NT2/D1 (cell line): ENCODE data around the gene NCAM2.

Source experiments
- SUZ12 ChIP-seq: IDR thresholded peaks from 2 replicates; pipeline ENCODE4 v1.6.1; 2011; ENCODE audit not compliant: insufficient read length, insufficient read depth; ENCODE audit errors: extremely low read depth
- YY1 ChIP-seq: IDR thresholded peaks from 2 replicates; pipeline ENCODE4 v1.6.1; 2011; ENCODE audit not compliant: insufficient read length, insufficient read depth
- ZNF274 ChIP-seq: IDR thresholded peaks from 2 replicates; pipeline ENCODE4 v1.6.1; 2011; ENCODE audit warnings: mild to moderate bottlenecking, low read depth, low read length

DNA sequence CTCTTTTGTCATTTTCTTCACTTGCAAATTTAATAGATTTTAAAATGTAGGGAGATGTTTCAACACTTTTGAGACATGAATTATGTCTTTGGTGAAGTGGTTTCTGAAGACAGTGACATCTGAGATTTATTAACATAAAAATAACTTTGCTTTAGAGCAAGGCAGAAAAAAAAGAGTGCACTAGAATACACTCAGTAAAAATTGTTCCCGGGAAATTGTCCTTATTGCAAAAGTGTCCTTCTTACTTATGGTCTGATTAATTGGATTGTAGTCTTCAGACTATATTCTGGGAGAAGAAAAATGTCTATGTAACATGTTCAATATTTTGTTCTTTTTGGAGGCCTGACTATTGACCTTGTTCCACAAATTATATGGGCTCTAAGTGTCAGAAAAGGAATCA, 468.5 kb downstream of the NCAM2 start:
- TF ChIP-seq YY1, result no peak
- TF ChIP-seq ZNF274, result no peak
- TF ChIP-seq SUZ12, result no peak
